SU-DHL-6 (cell line): ENCODE data around the gene GSK3B.

Experiments
- H2AFZ ChIP-seq: fragments of 200-600 bp; sonication (generic); 2 replicates; pipeline ENCODE4 v1.6.1; 2014; ENCODE audit warnings: low read depth, mild to moderate bottlenecking, moderate library complexity, mixed read lengths, antibody characterized with exemption, low read length; ENCODE audit not compliant: severe bottlenecking
- H3F3A ChIP-seq: fragments of 200-600 bp; shearing (Covaris generic); 2 replicates; pipeline ENCODE4 v1.6.0; 2016; ENCODE audit warnings: antibody characterized with exemption, mild to moderate bottlenecking; ENCODE audit not compliant: insufficient read depth
- H3K27ac ChIP-seq: fragments of 200-600 bp; sonication (generic); 2 replicates; pipeline ENCODE4 v1.5.1; 2016; ENCODE audit warnings: low read depth, mild to moderate bottlenecking, low read length, moderate library complexity, mixed read lengths
- H3K27me3 ChIP-seq: fragments of 200-600 bp; sonication (generic), shearing (Covaris generic); 2 replicates; pipeline ENCODE4 v1.6.0; 2014; ENCODE audit warnings: mild to moderate bottlenecking, low read length
- H3K36me3 ChIP-seq: fragments of 200-600 bp; sonication (generic); 2 replicates; pipeline ENCODE4 v1.6.1; 2014; ENCODE audit warnings: mild to moderate bottlenecking, low read length, mixed read lengths
- H3K4me2 ChIP-seq: fragments of 300-600, 200-600 bp; shearing (Covaris generic), sonication (generic); 2 replicates; pipeline ENCODE4 v1.6.0; 2014; ENCODE audit warnings: low read length, low read depth, mild to moderate bottlenecking; ENCODE audit not compliant: poor library complexity, severe bottlenecking
- H3K4me3 ChIP-seq: fragments of 200-600 bp; sonication (generic); 2 replicates; pipeline ENCODE4 v1.5.1; 2014; ENCODE audit warnings: antibody characterized with exemption, low read length, mild to moderate bottlenecking, mixed read lengths; ENCODE audit not compliant: insufficient read depth, poor library complexity, severe bottlenecking
- H3K79me2 ChIP-seq: fragments of 200-600 bp; sonication (generic); 2 replicates; pipeline ENCODE4 v1.6.1; 2014; ENCODE audit warnings: mild to moderate bottlenecking, low read length, moderate library complexity; ENCODE audit not compliant: insufficient read depth
- H3K9ac ChIP-seq: fragments of 200-600 bp; sonication (generic); 2 replicates; pipeline ENCODE4 v1.7.0; 2014; ENCODE audit warnings: mild to moderate bottlenecking, low read length
- H3K9me2 ChIP-seq: fragments of 200-600 bp; sonication (generic); replicated peaks from 2 replicates; pipeline ENCODE4 v1.6.1; 2014; ENCODE audit warnings: low read length; ENCODE audit not compliant: insufficient read depth
- H3K9me3 ChIP-seq: fragments of 200-600 bp; sonication (generic); 2 replicates; pipeline ENCODE4 v1.6.1; 2014; ENCODE audit warnings: low read length, mixed read lengths; ENCODE audit not compliant: insufficient read depth
- H4K20me1 ChIP-seq: fragments of 200-600 bp; sonication (generic); 2 replicates; pipeline ENCODE4 v1.6.1; 2014; ENCODE audit warnings: low read depth, mild to moderate bottlenecking, antibody characterized with exemption, low read length, moderate library complexity, mixed read lengths
- CTCF ChIP-seq: fragments of 200-600 bp; sonication (generic); IDR thresholded peaks from one replicate; pipeline ENCODE4 v1.5.1; 2017; ENCODE audit warnings: antibody characterized with exemption, mild to moderate bottlenecking, low read length, moderate library complexity; ENCODE audit not compliant: insufficient read depth, poor library complexity, severe bottlenecking
- EZH2phosphoT487 ChIP-seq: fragments of 200-600 bp; sonication (generic), shearing (Covaris generic); conservative IDR thresholded peaks from 2 replicates; pipeline ENCODE4 v1.6.1; 2018; ENCODE audit warnings: mild to moderate bottlenecking, antibody characterized with exemption, low read length, moderate library complexity, mixed read lengths

Gene GSK3B

GRCh38 chr3:119812491-119813058, 281.7 kb downstream of the GSK3B start:
- H4K20me1 ChIP-seq = no peaks in the 10 kb centered on the region
- TF ChIP-seq CTCF (no peak), EZH2phosphoT487 (no peak)
- no peak overlapping the region for H3K4me3 ChIP-seq
- no peaks in the 10 kb centered on the region for H3K79me2 ChIP-seq
- no peaks in the 10 kb centered on the region for H3F3A ChIP-seq
- no peak overlapping the region for H3K9ac ChIP-seq
- no peak overlapping the region for H3K4me2 ChIP-seq
- H3K27ac ChIP-seq = no peak overlapping the region
- H3K9me3 ChIP-seq = no peaks in the 10 kb centered on the region
- no peaks in the 10 kb centered on the region for H3K36me3 ChIP-seq
- H3K27me3 ChIP-seq = no peaks in the 10 kb centered on the region
- H3K9me2 ChIP-seq = no peaks in the 10 kb centered on the region
- H2AFZ ChIP-seq = no peak overlapping the region

- TF ChIP-seq CTCF (no peak), EZH2phosphoT487 (no peak)
- H2AFZ ChIP-seq = peak overlapping the region; percentile 92
- H4K20me1 ChIP-seq = no peaks in the 10 kb centered on the region
- H3K4me3 ChIP-seq = no peak overlapping the region
- no peaks in the 10 kb centered on the region for H3K9me2 ChIP-seq
- H3K36me3 ChIP-seq = no peaks in the 10 kb centered on the region
- no peaks in the 10 kb centered on the region for H3K79me2 ChIP-seq
- no peaks in the 10 kb centered on the region for H3K27me3 ChIP-seq
- no peaks in the 10 kb centered on the region for H3K9me3 ChIP-seq
- no peak overlapping the region for H3K27ac ChIP-seq
- no peaks in the 10 kb centered on the region for H3F3A ChIP-seq
- H3K9ac ChIP-seq = peak overlapping the region; percentile 28
- H3K4me2 ChIP-seq = peak overlapping the region; percentile 37
These were observed 284.2 kb downstream of the GSK3B start for GRCh38 chr3:119810018-119810435.

GRCh38 chr3:119809249-119810017, 284.8 kb downstream of the GSK3B start:
- no peaks in the 10 kb centered on the region for H3K9me3 ChIP-seq
- TF ChIP-seq CTCF = no peak
- TF ChIP-seq EZH2phosphoT487 = no peak
- H3K27ac ChIP-seq = no peak overlapping the region
- H2AFZ ChIP-seq = peak overlapping the region; percentile 92
- no peaks in the 10 kb centered on the region for H3K27me3 ChIP-seq
- H3K36me3 ChIP-seq = no peaks in the 10 kb centered on the region
- H3K79me2 ChIP-seq = no peaks in the 10 kb centered on the region
- H3K4me3 ChIP-seq = no peak overlapping the region
- no peaks in the 10 kb centered on the region for H4K20me1 ChIP-seq
- H3K9me2 ChIP-seq = no peaks in the 10 kb centered on the region
- no peaks in the 10 kb centered on the region for H3F3A ChIP-seq
- H3K9ac ChIP-seq = peak overlapping the region; percentile 28
- H3K4me2 ChIP-seq = peak overlapping the region; percentile 37
